Endothelial cell of umbilical vein (primary cell): Measurements from ENCODE around the gene LIMCH1. TPM values are rescaled to one million over a fixed set of nuclear protein-coding genes. Genes with fewer than 3 reads are reported as not detected.

Source experiments
- BruUV-seq: library from RNA; stranded (reverse); fragments of 400-500 nt; replicated peaks from 2 replicates; lab custom pipeline; 2021; lab: Mats Ljungman, UMichigan
- CTCF ChIA-PET: fragments of 300-600, 350-600 bp; sonication (Branson Sonifier 250); formaldehyde crosslinking; loops from one replicate; lab custom pipeline; 2021; ENCODE audit warnings: antibody characterized with exemption, inconsistent platforms; lab: Charles Lee
- POLR2A ChIA-PET: fragments of 300-600, 350-600 bp; sonication (Branson Sonifier 250); formaldehyde crosslinking; loops from one replicate; lab custom pipeline; 2021; ENCODE audit warnings: antibody characterized with exemption, inconsistent platforms; lab: Charles Lee
- DNase-seq: peaks from one replicate; pipeline ENCODE4 v3.0.0-alpha.2; 2011; ENCODE audit warnings: low read depth, low spot score
- FAIRE-seq: peaks from 2 replicates; lab custom pipeline; 2011; peaks lifted over from hg19 to GRCh38; lab: Jason Lieb, UNC
- H2AFZ ChIP-seq: 2 replicates; pipeline ENCODE4 v1.6.0; 2012; ENCODE audit warnings: low read depth, low read length, control low read depth, inconsistent platforms
- H3K27ac ChIP-seq: 2 replicates; pipeline ENCODE4 v1.5.1; 2011; ENCODE audit warnings: low read depth, mild to moderate bottlenecking, control low read depth, low read length, moderate library complexity; ENCODE audit not compliant: insufficient read depth
- H3K27me3 ChIP-seq, 2 experiments: 2 replicates each; pipeline versions ENCODE4 v1.6.0 to v1.6.1; 2011; ENCODE audit warnings: low read length in 2 of 2, mixed read lengths in 1 of 2; ENCODE audit not compliant: control insufficient read depth in 2 of 2, insufficient read depth in 2 of 2
- H3K36me3 ChIP-seq, 2 experiments: 2 replicates in 1 of 2; 3 replicates in 1 of 2; pipeline ENCODE4 v1.5.1; 2011; ENCODE audit warnings: low read length in 2 of 2, mild to moderate bottlenecking in 1 of 2, moderate library complexity in 1 of 2; ENCODE audit not compliant: control insufficient read depth in 2 of 2, insufficient read depth in 2 of 2; ENCODE audit errors: extremely low read depth in 1 of 2
- H3K4me1 ChIP-seq: 3 replicates; pipeline ENCODE4 v1.5.1; 2011; ENCODE audit warnings: mild to moderate bottlenecking, low read length; ENCODE audit not compliant: control insufficient read depth, insufficient read depth; ENCODE audit errors: extremely low read depth
- H3K4me2 ChIP-seq: 2 replicates; pipeline ENCODE4 v1.6.1; 2011; ENCODE audit warnings: low read length, control low read depth, mixed read lengths; ENCODE audit not compliant: insufficient read depth
- H3K4me3 ChIP-seq, 3 experiments: fragments of 200-600 bp in 1 of 3; sonication (generic), shearing (Covaris generic) in 1 of 3; replicated peaks in 1 of 3; 2 replicates each; pipeline ENCODE4 v1.5.1; 2011 to 2016; ENCODE audit warnings: control low read depth in 3 of 3, low read length in 3 of 3, mild to moderate bottlenecking in 2 of 3, inconsistent platforms in 1 of 3, low read depth in 1 of 3, moderate library complexity in 1 of 3; ENCODE audit not compliant: insufficient read depth in 1 of 3
- H3K79me2 ChIP-seq: 2 replicates; pipeline ENCODE4 v1.6.0; 2012; ENCODE audit warnings: low read length, inconsistent platforms; ENCODE audit not compliant: control insufficient read depth, insufficient read depth
- H3K9ac ChIP-seq: replicated peaks from 2 replicates; pipeline ENCODE3; 2011; ENCODE audit warnings: low read length, control low read depth; ENCODE audit not compliant: insufficient read depth; ENCODE audit errors: extremely low read depth
- H3K9me1 ChIP-seq: replicated peaks from 3 replicates; pipeline ENCODE4 v1.6.0; 2011; ENCODE audit warnings: mild to moderate bottlenecking, low read length; ENCODE audit not compliant: control insufficient read depth, insufficient read depth; ENCODE audit errors: extremely low read depth
- H3K9me3 ChIP-seq: replicated peaks from 2 replicates; pipeline ENCODE4 v1.5.1; 2012; ENCODE audit warnings: low read length, inconsistent platforms; ENCODE audit not compliant: control insufficient read depth, insufficient read depth
- H4K20me1 ChIP-seq: replicated peaks from 2 replicates; pipeline ENCODE3; 2011; ENCODE audit warnings: mild to moderate bottlenecking, low read length; ENCODE audit not compliant: control insufficient read depth, insufficient read depth; ENCODE audit errors: extremely low read depth
- CTCF ChIP-seq, 2 donors: IDR thresholded peaks; 1 replicate in 1 of 2; 2 replicates in 1 of 2; pipeline ENCODE4 v1.5.1; 2011; ENCODE audit warnings: low read length in 2 of 2, mild to moderate bottlenecking in 2 of 2, moderate library complexity in 2 of 2, control low read depth in 1 of 2, inconsistent platforms in 1 of 2, low read depth in 1 of 2; ENCODE audit not compliant: insufficient read depth in 1 of 2; ENCODE audit errors: extremely low read depth in 1 of 2
- EZH2 ChIP-seq: IDR thresholded peaks from 2 replicates; pipeline ENCODE4 v1.6.1; 2012; ENCODE audit warnings: borderline replicate concordance, low read depth, mild to moderate bottlenecking, moderate library complexity, low read length, inconsistent platforms; ENCODE audit not compliant: severe bottlenecking
- FOS ChIP-seq: IDR thresholded peaks from 2 replicates; pipeline ENCODE4 v1.6.1; 2011; ENCODE audit warnings: mild to moderate bottlenecking, low read length, moderate library complexity, borderline replicate concordance; ENCODE audit not compliant: insufficient read depth
- GATA2 ChIP-seq: IDR thresholded peaks from 2 replicates; pipeline ENCODE4 v1.7.0; 2011; ENCODE audit warnings: low read depth, mild to moderate bottlenecking, moderate library complexity, mixed read lengths, low read length; ENCODE audit not compliant: insufficient read length, insufficient read depth
- JUN ChIP-seq: IDR thresholded peaks from 2 replicates; pipeline ENCODE4 v1.6.1; 2011; ENCODE audit warnings: borderline replicate concordance, low read depth; ENCODE audit not compliant: insufficient read length, insufficient read depth
- MYC ChIP-seq: IDR thresholded peaks from one replicate; pipeline ENCODE4 v1.6.1; 2011; ENCODE audit warnings: mild to moderate bottlenecking, low read depth, low read length
- POLR2A ChIP-seq: IDR thresholded peaks from 2 replicates; pipeline ENCODE4 v1.6.1; 2012; ENCODE audit warnings: low read depth, mild to moderate bottlenecking, control low read depth, low read length
- POLR2AphosphoS5 ChIP-seq: IDR thresholded peaks from 2 replicates; pipeline ENCODE4 v1.6.1; 2012; ENCODE audit warnings: low read depth, mild to moderate bottlenecking, control low read depth, low read length, moderate library complexity; ENCODE audit not compliant: insufficient read depth
- dilution Hi-C: fragments of 300-500 bp; cut with MboI; formaldehyde crosslinking; loops from one replicate; pipeline ENCODE4 v1.15.0; 2019; ENCODE audit warnings: low sequenced_read_pairs; ENCODE audit not compliant: extremely low pct_ligation_motif_present
- intact Hi-C: fragments of 100-400 bp; cut with micrococcal nuclease; formaldehyde crosslinking; loops from one replicate; pipeline ENCODE4 v1.10.0; 2022
- polyA plus RNA-seq, 4 experiments: library from polyadenylated mRNA; depleted of rRNA in 3 of 4; stranded (reverse) in 3 of 4; unstranded in 1 of 4; fragments of >200 nt; gene quantifications; 2 replicates each; pipeline versions ENCODE4 v1.2.1 to v1.2.3, GENCODE V29; 2011 to 2012; ENCODE audit warnings: missing spikeins in 1 of 4
- total RNA-seq: library from RNA; stranded (reverse); gene quantifications from 2 replicates; pipeline ENCODE4 v1.2.3, GENCODE V29; 2021
- TF ChIP-seq, protein P1 (sequence below): IDR thresholded peaks from 2 replicates; pipeline ENCODE4 v1.6.1; 2011; ENCODE audit not compliant: insufficient read depth, insufficient read length

Gene LIMCH1
- total and polyA plus RNA-seq, 2 donors (not counting 3 experiments of a cell fraction or from before 2014, with no cell fraction given), result 14.3 to 32.8 TPM

DNA sequence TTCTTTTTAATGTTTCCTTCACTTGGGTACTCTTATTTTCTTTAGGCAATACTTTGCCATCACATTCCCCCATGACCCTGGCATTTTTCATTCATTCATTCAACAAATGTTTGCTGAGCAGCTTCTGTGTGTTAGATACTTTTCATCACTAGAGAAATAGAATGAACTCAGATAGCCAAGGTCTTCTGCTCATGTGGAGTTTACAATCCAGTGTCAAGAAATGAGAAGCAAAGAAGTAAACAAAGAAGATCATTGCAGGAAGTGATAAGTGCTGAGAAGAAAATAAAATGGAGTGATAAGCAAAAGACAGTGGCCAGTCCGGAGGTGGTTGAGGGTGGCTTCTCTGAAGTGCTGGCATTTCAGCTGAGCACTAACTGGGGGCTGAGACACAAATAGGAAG, 63.1 kb downstream of the LIMCH1 start:
- H3K79me2 ChIP-seq, result no peaks in the 10 kb centered on the region

More for the DNA sequence above, 63.1 kb downstream of the LIMCH1 start:
- POLR2A ChIA-PET, result no interaction called here
- dilution Hi-C loops, result no loop called here
- H2AFZ ChIP-seq, result no peak overlapping the region
- no peak for TF ChIP-seq GATA2
- TF ChIP-seq CTCF (IDR thresholded peaks at IDR 0.05; ENCODE audit: extremely low read depth in 1 of 2, insufficient read depth in 1 of 2, low read depth in 1 of 2, low read length in 2 of 2), result no peak
- no peak for TF ChIP-seq MYC
- TF ChIP-seq, protein P1, sequence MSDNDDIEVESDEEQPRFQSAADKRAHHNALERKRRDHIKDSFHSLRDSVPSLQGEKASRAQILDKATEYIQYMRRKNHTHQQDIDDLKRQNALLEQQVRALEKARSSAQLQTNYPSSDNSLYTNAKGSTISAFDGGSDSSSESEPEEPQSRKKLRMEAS, result no peak
- no peak for TF ChIP-seq JUN
- no peak for TF ChIP-seq FOS
- no peak for TF ChIP-seq EZH2
- TF ChIP-seq POLR2A, result no peak
- no peak for TF ChIP-seq POLR2AphosphoS5
- no peaks in the 10 kb centered on the region for H4K20me1 ChIP-seq
- H3K36me3 ChIP-seq, result peaks cover 0 to 3% of the 10 kb centered on the region in 2 experiments
- BruUV-seq, result no TSS peak
- H3K4me1 ChIP-seq, result peaks cover 16% of the 10 kb centered on the region
- DNase-seq (no peak), FAIRE-seq (no peak)
- H3K9me1 ChIP-seq, result no peaks in the 10 kb centered on the region
- H3K27me3 ChIP-seq, result peaks cover 0 to 3% of the 10 kb centered on the region in 2 experiments
- no peak overlapping the region for H3K4me2 ChIP-seq
- no peaks in the 10 kb centered on the region for H3K9me3 ChIP-seq
- no peak overlapping the region for H3K9ac ChIP-seq
- CTCF ChIA-PET, result no interaction called here
- no peak overlapping the region for H3K27ac ChIP-seq
- intact Hi-C loops, result loop anchor here (2.0 to 5.0 kb wide), 2 partner anchors 49 to 66 kb away; no protein-coding TSS in a partner anchor
- H3K4me3 ChIP-seq, result no peak overlapping the region
